ENCODE data around the gene ENTPD2. TPM values are rescaled to one million over a fixed set of nuclear protein-coding genes. Genes with fewer than 3 reads are reported as not detected.
A peak's percentile ranks its signal among the peaks of the same experiment; 100 is the strongest.

ENTPD2 gene
- total RNA-seq, 1 experiment from 2014 or later: 32.5 TPM

GRCh38 chr9:137067860-137068538 is 14.1 kb upstream of the ENTPD2 start:
- Histone ChIP-seq H3K4me3 (replicated peaks in 1 of 2; ENCODE audit: low read depth in 1 of 2, low read length in 2 of 2) (peak overlapping the region; percentile 80 to 82), H3K4me2 (ENCODE audit: low read length) (peak overlapping the region; percentile 93), H3K79me2 (ENCODE audit: insufficient read depth, low read length) (peaks cover 47% of the 10 kb centered on the region), H3K36me3 (ENCODE audit: control insufficient read depth in 1 of 2, insufficient read depth in 2 of 2, low read length in 2 of 2) (peaks cover 2 to 8% of the 10 kb centered on the region in 2 experiments; a peak in 1 of 4 replicates), H3K9ac (ENCODE audit: low read length) (peak overlapping the region; percentile 89), H4K20me1 (ENCODE audit: insufficient read depth) (no peaks in the 10 kb centered on the region; the same call in 1 of the 2 replicates), H3K27me3 (ENCODE audit: insufficient read depth, low read length) (no peaks in the 10 kb centered on the region), H3K27ac (ENCODE audit: low read depth, low read length) (peak overlapping the region; percentile 64), H2AFZ (ENCODE audit: low read depth, low read length, poor library complexity, severe bottlenecking) (no peak overlapping the region), H3K9me2 (ENCODE audit: insufficient read depth) (no peaks in the 10 kb centered on the region), H3K9me3 (ENCODE audit: control insufficient read depth in 1 of 2, insufficient read depth in 1 of 2, low read depth in 1 of 2, low read length in 2 of 2) (no peaks in the 10 kb centered on the region), H3K4me1 (ENCODE audit: control insufficient read depth in 1 of 2, insufficient read depth in 2 of 2, low read length in 2 of 2) (peaks cover 22 to 38% of the 10 kb centered on the region in 2 experiments)
- ChIA-PET CTCF (interaction anchor here (0.5 to 4.7 kb wide), 31 partner anchors 9 to 243 kb away, joined by 3 to 57 read pairs (median 5); partner anchors contain the start of genes AJM1, CLIC3, CYSRT1 and ENTPD2), RAD21 (ENCODE audit: low non-redundant PET in 1 of 2, low total read pairs in 2 of 2, uncharacterized antibody in 2 of 2, unreplicated experiment in 2 of 2) (interaction anchor here (0.7 to 1.7 kb wide), 5 partner anchors 9 to 21 kb away, joined by 3 to 12 read pairs (median 5); partner anchors contain the start of genes MAN1B1 (in 2 of the 2) and NPDC1 (in 1 of the 2)), POLR2A (interaction anchor here (0.6 to 5.1 kb wide), 11 partner anchors 12 to 176 kb away, joined by 3 to 43 read pairs (median 4); partner anchors contain the start of genes ENTPD2, MAN1B1, TPRN and TUBB4B)
- TF ChIP-seq ZFX (IDR thresholded peaks at IDR 0.05): peak; percentile 33; the same call in 1 of the 2 replicates
- TF ChIP-seq CTCF (IDR thresholded peaks at IDR 0.05 in 2 of 3, conservative IDR thresholded peaks at IDR 0.05 in 1 of 3; ENCODE audit: borderline replicate concordance in 1 of 3, insufficient read depth in 1 of 3, low read depth in 2 of 3, low read length in 2 of 3): peak in 2 of 3 experiments; percentile 56 to 89; a peak in 4 of 6 replicates
- 0 out of 2 replicates have a peak, but pooled peaks have one; percentile 22 for TF ChIP-seq POLR2AphosphoS5 (IDR thresholded peaks at IDR 0.05; ENCODE audit: low read depth, low read length)
- no peak for TF ChIP-seq FOSL1 (IDR thresholded peaks at IDR 0.05; ENCODE audit: low read depth)
- BruUV-seq (replicated peaks): no TSS peak
- ATAC-seq: peak; percentile 72
- DNase-seq (ENCODE audit: low read depth, low spot score): peak; percentile 78
- intact Hi-C loops (cut with micrococcal nuclease): loop anchor here (1.0 kb wide), 1 partner anchor 22 kb away; the partner anchor contains the start of gene NPDC1

All from HCT116 (cell line).